ENCODE results near the gene HOXD9.

HOXD9 gene

GRCh38 chr2:176111846-176112374, 10.6 kb upstream of the HOXD9 start:
- DNase-seq: no peak

- peak; percentile 74 for DNase-seq
Observed at GRCh38 chr2:176112375-176113302, 9.9 kb upstream of the HOXD9 start.

GRCh38 chr2:176114120-176114929, 8.2 kb upstream of the HOXD9 start:
- DNase-seq: no peak

- DNase-seq: no peak
Observed at GRCh38 chr2:176114930-176115625, 7.4 kb upstream of the HOXD9 start.

GRCh38 chr2:176115883-176116813, 6.4 kb upstream of the HOXD9 start, which contains the start of gene HOXD10:
HOXD10 (plus strand) TSS chr2:176116778; CDS start chr2:176116834, 56 bp downstream.
- peak; percentile 92 for DNase-seq

GRCh38 chr2:176117162-176117822, 5.2 kb upstream of the HOXD9 start:
- DNase-seq: peak; percentile 49

GRCh38 chr2:176117823-176118371, 4.6 kb upstream of the HOXD9 start:
- DNase-seq: peak; percentile 53

GRCh38 chr2:176118601-176119339, 3.7 kb upstream of the HOXD9 start:
- DNase-seq: peak; percentile 76

- DNase-seq: no peak
Observed at GRCh38 chr2:176120364-176121189, 1.9 kb upstream of the HOXD9 start.

- DNase-seq: peak; percentile 70
Observed at GRCh38 chr2:176121190-176122051, 1.1 kb upstream of the HOXD9 start.

GRCh38 chr2:176122052-176122682, 352 bp upstream of the HOXD9 start:
- DNase-seq: peak; percentile 88

- DNase-seq: peak; percentile 77
Observed at GRCh38 chr2:176123411-176124109, 1.0 kb downstream of the HOXD9 start.

GRCh38 chr2:176124110-176124946, 1.8 kb downstream of the HOXD9 start:
- peak; percentile 65 for DNase-seq

- peak; percentile 58 for DNase-seq
Observed at GRCh38 chr2:176124947-176125771, 2.6 kb downstream of the HOXD9 start.

- no peak for DNase-seq
Observed at GRCh38 chr2:176125772-176126054, 3.2 kb downstream of the HOXD9 start.

Data from right forelimb (tissue), 1 donor.